ENCODE results near the gene CHIT1. TPM values are rescaled to one million over a fixed set of nuclear protein-coding genes. Genes with fewer than 3 reads are reported as not detected.
A peak's percentile ranks its signal among the peaks of the same experiment; 100 is the strongest.

CHIT1 gene
- total RNA-seq, 1 donor from 2014 or later = under 0.01 TPM

DNA sequence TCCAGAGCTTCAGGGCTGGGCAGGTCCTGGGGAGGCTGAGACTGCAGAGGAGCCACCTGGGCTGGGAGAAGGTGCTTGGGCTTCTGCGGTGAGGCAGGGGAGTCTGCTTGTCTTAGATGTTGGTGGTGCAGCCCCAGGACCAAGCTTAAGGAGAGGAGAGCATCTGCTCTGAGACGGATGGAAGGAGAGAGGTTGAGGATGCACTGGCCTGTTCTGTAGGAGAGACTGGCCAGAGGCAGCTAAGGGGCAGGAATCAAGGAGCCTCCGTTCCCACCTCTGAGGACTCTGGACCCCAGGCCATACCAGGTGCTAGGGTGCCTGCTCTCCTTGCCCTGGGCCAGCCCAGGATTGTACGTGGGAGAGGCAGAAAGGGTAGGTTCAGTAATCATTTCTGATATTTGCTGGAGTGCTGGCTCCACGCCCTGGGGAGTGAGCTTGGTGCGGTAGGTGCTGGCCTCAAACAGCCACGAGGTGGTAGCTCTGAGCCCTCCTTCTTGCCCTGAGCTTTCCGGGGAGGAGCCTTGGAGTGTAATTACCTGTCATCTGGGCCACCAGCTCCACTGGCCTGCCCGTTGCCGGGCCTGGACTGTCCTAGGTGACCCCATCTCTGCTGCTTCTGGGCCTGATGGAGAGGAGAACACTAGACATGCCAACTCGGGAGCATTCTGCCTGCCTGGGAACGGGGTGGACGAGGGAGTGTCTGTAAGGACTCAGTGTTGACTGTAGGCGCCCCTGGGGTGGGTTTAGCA is 63.1 kb downstream of the CHIT1 start:
- Histone ChIP-seq H3K27me3 (ENCODE audit: control insufficient read depth in 3 of 3, insufficient read depth in 3 of 3, low read length in 3 of 3) (peaks cover 0 to 6% (median 0%) of the 10 kb centered on the region in 3 donors), H3K9ac (ENCODE audit: low read depth in 1 of 3, low read length in 3 of 3) (peak overlapping the region in 1 of 3 donors; percentile 16), H3K4me1 (ENCODE audit: control insufficient read depth in 3 of 3, insufficient read depth in 3 of 3, low read length in 3 of 3) (peaks cover 0 to 6% (median 0%) of the 10 kb centered on the region in 3 donors), H3K4me3 (ENCODE audit: low read length in 3 of 3) (no peak overlapping the region), H3K36me3 (ENCODE audit: control insufficient read depth in 3 of 3, insufficient read depth in 3 of 3, low read length in 3 of 3) (peaks cover 0 to 2% (median 0%) of the 10 kb centered on the region in 3 donors), H3K27ac (ENCODE audit: low read depth, low read length) (no peak overlapping the region), H3K9me3 (ENCODE audit: control insufficient read depth in 3 of 3, low read length in 3 of 3) (no peaks in the 10 kb centered on the region)

Other genes starting within 250 kb of the CHIT1 start
- 42.3 TPM for gene TMEM183A, start 222.3 kb downstream of the CHIT1 start, total RNA-seq
- gene PPFIA4, start 203.2 kb downstream of the CHIT1 start, total RNA-seq = 15.7 TPM
- gene MYOG, start 143.7 kb downstream of the CHIT1 start, total RNA-seq = 247 TPM
- gene ADORA1, start 101.9 kb downstream of the CHIT1 start, total RNA-seq = 2.1 TPM
- 27.7 TPM for gene MYBPH, start 53.8 kb downstream of the CHIT1 start, total RNA-seq
- 1.0 TPM for gene CHI3L1, start 43.0 kb downstream of the CHIT1 start, total RNA-seq
- gene BTG2, start 75.8 kb upstream of the CHIT1 start, total RNA-seq = 32.4 TPM
- 58.5 TPM for gene FMOD, start 121.4 kb upstream of the CHIT1 start, total RNA-seq
- 1.0 TPM for gene PRELP, start 246.1 kb upstream of the CHIT1 start, total RNA-seq